Spleen (tissue), 7 donors: Measurements from ENCODE around the gene CSTB.

Experiments
- POLR2A ChIP-seq, 3 donors: fragments of 450-650 bp; IDR thresholded peaks; one replicate each; pipeline ENCODE4 v1.5.1; 2017; ENCODE audit warnings: antibody characterized with exemption in 3 of 3, mild to moderate bottlenecking in 1 of 3
- POLR2AphosphoS5 ChIP-seq, 3 donors: sonication (generic); formaldehyde crosslinking; IDR thresholded peaks; one replicate each; pipeline ENCODE4 v1.5.1; 2017; ENCODE audit warnings: antibody characterized with exemption in 3 of 3
- TF ChIP-seq, protein P1 (sequence below), 11 experiments: fragments of 200-600 bp in 7 of 11; fragments of 450-650 bp in 4 of 11; sonication (generic) in 4 of 11; IDR thresholded peaks in 8 of 11; conservative IDR thresholded peaks in 3 of 11; 1 replicate in 7 of 11; 2 replicates in 4 of 11; pipeline versions ENCODE4 v1.4.0 to v1.8.0; 2016 to 2021; ENCODE audit warnings: antibody characterized with exemption in 11 of 11, inconsistent platforms in 4 of 11, mild to moderate bottlenecking in 1 of 11
- donor health status: DM: no; HTN: no; CAD: no; lungs with moderate emphysema.
- donor health status: DM: no; HTN: no; CAD: no.
- donor health status: DM: no; HTN: no; CAD: no.

DNA sequence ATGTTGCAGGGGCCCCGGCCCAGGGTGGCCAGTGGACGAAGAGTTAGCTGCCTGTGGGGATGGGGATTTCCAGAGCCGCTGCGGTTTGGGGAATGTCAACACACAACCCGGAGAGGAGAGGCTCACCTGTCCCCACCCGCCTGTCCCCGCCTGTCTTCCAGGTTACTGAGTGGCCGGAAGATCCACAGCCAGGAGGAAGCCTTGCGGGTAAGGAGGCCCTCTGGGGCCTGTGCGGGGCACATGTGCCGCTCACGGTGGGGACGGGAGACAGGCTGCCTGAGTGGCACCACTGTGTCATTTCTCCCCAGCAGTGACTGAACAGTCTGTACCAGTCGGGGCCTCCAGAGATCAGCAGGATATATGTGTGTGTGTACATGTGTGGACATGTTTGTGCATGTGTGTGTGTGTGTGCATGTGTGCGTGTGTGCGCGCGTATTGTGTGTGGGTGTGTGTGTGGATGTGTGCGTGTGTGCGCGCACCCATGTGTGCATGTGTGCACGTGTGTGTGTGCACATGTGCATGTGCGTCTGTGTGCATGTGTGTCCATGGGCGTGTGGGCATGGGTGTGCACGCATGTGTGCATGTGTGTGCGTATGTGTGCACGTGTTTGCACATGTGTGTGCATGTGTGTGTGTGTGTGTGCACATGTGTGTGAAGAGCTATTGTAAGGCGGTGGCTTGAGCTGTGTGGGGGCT, 25.6 kb downstream of the CSTB start:
- no peak for TF ChIP-seq POLR2A (IDR thresholded peaks at IDR 0.05)
- TF ChIP-seq, protein P1, sequence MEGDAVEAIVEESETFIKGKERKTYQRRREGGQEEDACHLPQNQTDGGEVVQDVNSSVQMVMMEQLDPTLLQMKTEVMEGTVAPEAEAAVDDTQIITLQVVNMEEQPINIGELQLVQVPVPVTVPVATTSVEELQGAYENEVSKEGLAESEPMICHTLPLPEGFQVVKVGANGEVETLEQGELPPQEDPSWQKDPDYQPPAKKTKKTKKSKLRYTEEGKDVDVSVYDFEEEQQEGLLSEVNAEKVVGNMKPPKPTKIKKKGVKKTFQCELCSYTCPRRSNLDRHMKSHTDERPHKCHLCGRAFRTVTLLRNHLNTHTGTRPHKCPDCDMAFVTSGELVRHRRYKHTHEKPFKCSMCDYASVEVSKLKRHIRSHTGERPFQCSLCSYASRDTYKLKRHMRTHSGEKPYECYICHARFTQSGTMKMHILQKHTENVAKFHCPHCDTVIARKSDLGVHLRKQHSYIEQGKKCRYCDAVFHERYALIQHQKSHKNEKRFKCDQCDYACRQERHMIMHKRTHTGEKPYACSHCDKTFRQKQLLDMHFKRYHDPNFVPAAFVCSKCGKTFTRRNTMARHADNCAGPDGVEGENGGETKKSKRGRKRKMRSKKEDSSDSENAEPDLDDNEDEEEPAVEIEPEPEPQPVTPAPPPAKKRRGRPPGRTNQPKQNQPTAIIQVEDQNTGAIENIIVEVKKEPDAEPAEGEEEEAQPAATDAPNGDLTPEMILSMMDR (IDR thresholded peaks at IDR 0.05 in 8 of 11, conservative IDR thresholded peaks at IDR 0.05 in 3 of 11): no peak
- TF ChIP-seq POLR2AphosphoS5 (IDR thresholded peaks at IDR 0.05): peak in 2 of 3 donors; percentile 30 to 45
